NOMO-1 treated with dmso at 0.1 percent for 144 hours (cell line): Measurements from ENCODE around the gene NOS1AP.

Experiments used
- DNase-seq: peaks from one replicate; lab custom pipeline; 2025; ENCODE audit not compliant: unreplicated experiment; lab: John Stamatoyannopoulos, UW

The NOS1AP gene

DNA sequence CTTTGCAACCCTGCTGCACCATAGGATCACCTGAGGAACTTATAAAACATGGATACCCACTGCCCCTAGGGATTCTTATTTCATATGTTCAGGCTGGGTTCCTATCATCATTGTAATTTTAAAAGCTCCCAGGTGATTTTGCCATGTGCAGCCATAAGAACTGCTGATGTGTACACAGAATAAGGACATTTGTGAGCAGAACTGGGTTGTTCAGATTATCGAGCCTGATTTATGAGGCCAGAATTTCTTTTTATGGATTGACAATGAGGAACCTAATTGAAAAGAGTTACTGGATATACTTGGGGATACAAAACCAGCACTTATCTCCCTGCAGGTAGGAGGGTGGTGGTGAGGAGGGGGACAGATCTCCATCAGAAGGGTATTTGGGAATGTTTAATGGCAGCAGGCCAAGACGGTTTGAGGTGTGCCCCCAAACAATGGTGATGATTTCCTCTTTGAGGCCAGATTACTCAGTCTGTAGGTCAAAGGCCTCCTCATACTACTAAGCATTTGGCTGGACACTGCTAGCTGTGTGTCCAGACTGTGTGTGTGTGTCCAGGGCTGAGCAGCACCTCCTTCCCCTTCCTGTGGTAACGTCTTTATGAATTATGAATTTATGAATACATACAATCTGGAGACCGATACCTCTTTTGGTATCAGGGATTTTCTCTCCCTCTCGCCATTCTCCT, 18.9 kb downstream of the NOS1AP start:
- no peak for DNase-seq

DNA sequence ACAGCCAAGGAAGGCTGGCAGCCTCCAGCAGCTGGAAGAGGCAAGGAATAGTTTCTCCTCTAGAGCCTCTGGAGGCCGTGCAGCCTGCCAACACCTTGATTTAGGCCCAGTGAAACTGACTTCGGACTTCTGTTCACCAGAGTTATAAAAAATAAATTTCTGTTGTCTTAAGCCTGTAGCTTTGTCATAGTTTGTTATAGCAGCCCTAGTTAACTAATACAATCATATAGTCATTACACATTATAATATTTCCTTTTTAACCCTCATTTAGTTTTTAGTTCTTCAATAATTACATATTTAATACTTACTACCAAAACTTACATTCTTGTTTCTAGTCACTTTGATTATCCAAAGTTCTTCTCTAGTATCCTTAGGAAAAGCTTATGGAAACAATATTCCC, 20.3 kb downstream of the NOS1AP start:
- DNase-seq: no peak

DNA sequence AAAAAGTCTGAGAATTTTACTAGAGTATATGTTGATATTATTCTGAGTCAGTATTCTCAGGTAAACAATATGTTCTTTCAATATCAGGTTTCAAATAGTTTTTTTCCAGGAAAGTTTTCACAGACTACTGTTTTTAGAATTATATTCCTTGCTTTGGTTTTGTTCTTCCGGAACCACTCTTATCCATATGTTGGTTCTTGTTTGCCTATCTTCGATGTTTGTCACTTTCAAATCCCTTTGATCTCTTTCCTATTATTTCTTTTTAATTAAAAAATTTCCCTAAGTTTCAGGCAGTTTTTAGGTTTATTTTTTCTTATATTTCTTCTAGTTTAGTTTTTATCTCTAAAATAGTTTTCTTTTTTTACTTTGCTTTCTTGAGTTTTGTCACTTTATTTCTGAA, 20.9 kb downstream of the NOS1AP start:
- no peak for DNase-seq

DNA sequence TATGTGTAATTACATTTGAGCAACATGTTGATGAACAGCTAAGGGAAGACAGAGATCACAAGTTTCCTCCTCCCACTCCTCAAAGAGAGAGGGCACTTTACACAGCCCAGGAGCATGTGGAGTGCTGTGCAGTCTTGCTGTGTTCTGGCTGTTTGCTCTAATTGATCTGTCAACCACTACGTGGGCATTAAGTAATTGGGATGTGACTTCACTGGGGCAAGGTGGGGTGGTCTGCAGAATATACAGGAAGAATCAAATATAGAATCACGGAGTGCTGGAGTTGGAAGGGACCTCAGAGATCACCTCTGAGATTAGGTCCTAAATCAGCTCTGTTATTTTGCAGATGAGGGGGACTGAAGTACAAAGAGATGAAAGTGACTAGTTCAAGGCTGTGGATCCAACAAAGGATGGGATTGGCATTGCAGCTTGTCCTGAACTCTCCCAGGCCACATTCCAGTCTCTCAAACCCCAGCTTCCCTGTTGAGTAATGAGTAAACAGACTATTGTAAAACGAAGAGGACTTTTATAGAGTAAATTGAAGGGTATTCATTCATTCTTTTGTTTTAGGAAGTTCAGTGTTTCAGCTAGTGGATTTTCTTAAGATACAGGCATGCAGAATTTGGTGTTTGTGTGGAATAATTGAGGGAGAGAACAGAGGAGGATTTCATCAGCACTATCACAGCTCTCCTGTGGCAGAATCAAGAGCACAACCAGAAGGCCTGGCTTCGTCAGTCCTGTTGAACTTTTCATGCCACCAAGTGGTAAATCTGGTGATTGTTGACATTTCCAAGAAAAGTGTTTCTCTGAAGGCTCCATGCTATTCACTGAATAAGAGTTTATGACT, 22.4 kb downstream of the NOS1AP start:
- no peak for DNase-seq

DNA sequence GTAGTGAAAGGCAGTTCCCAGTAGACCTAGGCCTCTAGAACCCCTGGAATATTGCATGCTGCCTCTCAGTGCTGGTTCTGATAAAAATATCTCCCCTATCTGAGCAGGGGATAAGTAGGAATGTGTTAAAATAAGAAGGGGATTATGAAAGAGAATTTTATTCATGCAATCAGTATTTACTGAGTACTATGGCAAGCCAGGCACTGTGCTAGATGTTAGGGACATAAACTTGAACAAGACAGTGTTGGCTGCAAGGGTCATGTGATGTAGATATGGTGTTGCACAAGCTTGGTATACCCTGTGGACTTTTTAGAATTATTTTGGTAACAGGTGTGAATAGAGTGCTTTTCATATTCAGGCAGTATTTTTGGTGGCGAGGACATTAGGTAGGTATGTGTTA, 23.6 kb downstream of the NOS1AP start:
- no peak for DNase-seq

DNA sequence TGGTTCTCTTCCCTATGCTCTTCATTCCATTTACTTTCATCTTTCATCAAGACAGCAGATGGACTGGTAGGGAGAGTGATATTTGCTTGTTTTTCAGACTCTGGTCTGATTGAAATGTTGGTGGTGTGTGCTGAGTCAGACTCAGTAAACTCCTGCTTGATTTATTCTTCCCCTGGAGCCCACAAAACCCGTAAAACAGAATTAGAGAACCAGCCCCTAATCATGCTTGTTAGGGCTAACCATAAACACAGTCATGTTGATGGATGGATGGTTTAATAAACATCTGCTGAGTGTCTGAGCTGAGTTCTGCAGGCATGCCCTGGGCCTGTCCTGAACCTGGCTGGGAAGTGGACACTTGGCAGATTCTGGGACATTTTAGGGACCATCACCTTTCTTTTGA, 24.8 kb downstream of the NOS1AP start:
- peak; percentile 31 for DNase-seq

DNA sequence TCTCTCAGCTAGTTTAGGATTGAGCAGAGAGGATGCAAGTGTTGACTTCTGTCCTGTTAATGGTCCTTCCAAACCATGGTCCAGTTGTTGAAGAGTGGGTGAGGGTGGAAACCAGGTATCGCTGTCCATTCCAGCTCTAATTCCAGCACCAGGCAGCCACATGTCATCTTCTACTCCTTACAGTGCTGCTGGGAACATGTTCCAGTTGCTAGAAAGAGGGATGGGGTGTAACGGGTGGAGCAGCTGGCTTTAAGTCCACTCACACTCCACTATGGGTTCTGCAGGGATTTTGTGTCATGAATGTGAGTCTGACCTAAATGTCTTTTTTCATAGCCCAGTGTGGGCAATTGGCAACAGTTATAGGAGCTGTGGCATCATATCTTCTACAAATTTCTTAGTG, 25.2 kb downstream of the NOS1AP start:
- no peak for DNase-seq

DNA sequence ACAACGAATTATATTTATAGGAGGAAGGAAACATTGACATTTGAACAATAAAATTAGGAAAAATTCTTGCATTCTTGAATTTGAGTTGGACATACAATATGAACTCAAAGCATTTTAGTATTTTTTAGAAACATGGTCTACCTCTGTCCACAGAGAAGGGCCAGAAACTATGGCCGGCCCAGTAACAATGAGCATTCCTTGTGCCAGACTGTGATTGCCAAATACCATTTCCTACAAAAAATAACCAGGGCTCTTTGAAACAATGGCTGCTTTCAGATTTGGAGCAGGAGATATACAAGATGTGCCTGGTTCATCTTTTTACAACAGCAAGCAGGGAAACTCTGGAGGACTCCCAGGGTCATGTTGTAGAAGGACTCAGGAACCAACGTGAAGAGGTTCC, 38.4 kb downstream of the NOS1AP start:
- DNase-seq: no peak

DNA sequence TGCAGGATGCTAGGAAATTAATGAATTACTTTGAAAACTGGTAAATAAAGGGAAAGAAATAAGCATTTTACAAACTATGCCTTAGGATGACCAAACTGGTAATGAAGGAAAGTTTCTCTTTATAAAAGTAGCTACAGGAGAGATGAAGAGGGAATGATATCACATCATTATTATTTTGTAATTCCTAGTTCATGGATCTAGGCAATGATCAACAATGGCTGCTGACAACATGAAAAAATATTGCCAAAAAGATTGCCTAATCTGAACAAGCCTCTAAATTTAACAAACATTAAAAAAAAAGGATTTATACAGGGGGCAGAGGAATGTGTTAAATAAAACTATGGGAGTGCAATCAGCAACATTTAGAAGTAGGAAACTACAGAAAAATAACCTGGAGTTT, 38.9 kb downstream of the NOS1AP start:
- no peak for DNase-seq

DNA sequence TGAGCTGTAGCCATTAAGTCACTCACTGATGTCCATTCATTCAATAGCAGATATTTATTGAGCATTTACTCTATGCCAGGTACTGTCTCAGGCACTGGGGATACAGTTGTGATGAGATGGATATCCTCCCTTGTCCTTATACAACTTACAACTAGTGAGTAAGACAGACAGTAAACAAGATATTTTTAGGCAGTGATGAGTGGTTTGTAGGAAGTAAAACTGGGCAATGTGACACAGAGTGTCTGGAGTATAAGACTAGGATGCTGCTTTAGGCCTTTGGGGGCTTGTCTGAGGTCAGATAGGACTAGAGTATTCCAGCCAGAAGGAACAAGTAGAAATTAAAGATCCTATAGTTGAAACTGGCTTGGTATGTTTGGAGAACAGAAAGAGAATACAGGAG, 41.4 kb downstream of the NOS1AP start:
- no peak for DNase-seq

DNA sequence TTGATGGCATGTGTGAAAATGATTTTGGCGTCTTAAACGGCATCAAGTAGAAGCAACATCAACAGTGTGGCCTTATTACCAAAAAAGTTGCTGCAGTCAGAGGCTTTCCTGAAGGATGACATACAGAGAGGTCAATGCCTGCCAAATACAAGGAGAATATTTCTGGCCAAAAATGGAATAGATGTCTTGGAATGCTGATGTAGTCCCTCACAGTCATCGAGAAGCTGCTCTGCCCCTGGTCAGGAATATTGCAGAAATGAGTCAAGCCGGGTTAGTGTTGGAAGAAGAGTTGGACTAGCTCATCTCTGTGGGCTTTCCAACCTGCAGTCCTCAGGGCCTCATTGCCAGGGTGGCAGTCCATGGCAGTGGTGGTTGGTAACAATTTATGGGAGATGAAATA, 42.1 kb downstream of the NOS1AP start:
- DNase-seq: no peak

DNA sequence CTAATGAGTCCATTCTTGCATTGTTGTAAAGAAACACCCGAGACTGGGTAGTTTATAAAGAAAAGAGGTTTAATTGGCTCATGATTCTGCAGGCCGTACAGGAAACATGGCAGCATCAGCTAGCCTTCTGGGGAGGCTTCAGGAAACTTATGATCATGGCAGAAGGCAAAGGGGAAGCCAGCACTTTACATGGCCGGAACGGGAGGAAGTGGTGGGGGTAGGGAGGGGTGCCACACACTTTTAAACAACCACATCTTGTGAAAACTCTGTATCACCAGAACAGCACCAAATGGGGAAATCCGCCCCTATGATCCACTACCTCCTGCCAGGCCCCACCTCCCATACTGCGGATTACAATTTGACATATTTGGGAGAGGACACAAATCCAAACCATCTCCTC, 43.9 kb downstream of the NOS1AP start:
- peak; percentile 11 for DNase-seq

DNA sequence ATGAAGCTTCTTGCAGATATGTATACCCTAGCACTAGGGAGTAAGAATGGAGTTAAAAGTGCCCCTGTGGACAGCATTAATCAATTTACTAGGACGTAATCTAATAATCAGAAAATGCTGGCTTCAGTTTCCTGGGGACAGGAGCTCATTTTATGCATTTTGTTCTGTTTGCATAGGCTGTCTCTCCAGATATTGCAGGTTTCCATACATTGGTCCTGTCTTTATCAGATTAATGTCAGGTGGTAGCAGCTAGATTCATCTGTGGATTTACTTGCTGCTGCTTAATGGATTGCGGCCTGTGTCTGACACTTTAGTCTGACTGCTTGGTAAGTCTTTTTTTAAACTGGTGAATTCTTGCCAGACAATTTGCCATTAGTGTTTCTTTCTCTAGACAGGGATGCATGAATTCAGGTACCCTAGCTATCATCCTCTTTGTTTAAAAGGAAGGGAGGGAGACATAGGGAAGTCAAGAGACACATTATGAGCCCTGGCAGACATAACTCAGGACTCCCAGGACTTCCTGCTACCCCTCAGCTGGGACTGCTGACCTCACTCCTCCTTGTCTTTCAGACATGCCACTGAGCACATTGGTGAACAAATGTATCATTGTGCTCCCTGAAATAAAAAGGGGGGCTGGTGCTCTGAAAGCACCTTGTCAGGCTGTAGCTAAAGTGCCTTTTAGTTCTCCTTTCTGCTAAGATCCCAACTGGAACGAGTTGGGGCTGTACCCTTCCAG, 47.7 kb downstream of the NOS1AP start:
- no peak for DNase-seq

DNA sequence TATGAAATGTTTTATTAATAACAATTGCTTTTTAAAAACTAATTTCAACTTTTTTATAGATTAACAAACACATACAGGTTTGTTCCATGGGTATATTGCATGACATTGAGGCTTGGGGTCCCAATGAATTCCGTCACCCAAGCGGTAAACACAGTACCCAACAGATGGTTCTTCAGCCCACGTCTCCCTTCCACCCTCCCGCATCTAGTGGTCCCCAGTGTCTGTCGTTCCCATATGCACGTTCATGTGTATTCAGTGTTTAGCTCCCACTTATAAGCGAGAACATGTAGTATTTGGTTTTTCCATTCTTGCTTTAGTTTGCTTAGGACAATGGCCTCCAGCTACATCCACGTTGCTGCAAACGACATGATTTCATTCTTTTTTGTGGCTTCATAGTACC, 48.6 kb downstream of the NOS1AP start:
- no peak for DNase-seq

DNA sequence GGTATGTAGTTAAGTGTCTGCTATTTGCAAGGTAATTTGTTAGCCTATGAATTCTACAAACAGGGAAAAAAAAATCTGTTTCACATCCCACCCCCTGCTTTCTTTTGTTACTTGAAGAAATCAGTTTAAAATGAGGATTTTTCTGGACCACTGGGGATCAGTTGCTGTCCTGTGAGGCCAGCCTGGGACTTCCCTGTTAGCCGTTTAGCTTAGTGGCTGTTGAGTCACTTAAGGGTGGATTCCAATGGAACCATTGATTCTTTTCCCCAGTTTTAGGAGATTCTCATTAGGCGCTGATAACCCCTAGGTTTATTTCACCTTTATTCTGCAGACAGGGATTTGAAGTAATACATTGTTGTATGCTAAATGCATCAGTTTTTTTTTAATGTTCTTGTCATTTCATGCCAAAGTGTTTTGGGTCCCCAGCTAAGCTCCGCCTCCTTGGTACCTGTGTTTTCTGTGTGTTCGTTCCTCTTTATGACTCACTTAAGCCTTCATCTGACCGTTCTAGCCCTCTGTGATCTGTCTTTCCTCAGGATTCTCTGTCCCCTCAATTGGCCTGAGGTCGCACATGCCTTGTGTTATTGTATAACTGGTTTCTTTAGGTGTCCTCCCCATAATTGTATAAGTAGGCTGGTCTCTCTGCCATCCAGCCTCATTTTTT, 59.3 kb downstream of the NOS1AP start:
- no peak for DNase-seq

DNA sequence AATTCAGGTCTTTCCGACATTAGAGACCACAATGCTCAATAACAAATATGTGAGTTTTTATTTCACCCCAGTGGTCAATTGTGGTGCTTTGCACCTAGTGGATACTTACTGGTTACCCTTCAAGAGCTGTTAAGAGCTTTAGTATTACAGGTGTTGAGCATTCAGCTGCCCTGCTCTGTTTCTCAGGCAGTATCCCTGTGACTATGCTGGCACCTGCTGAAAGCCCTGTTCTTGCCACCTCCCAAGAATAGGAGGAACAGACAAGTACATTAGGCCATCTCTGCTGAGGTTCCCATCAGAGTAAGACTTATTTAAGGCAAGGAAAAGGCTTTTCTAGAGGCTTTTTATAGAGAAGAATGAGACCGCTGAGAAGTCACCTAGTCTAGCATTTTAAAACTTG, 60.8 kb downstream of the NOS1AP start:
- no peak for DNase-seq

DNA sequence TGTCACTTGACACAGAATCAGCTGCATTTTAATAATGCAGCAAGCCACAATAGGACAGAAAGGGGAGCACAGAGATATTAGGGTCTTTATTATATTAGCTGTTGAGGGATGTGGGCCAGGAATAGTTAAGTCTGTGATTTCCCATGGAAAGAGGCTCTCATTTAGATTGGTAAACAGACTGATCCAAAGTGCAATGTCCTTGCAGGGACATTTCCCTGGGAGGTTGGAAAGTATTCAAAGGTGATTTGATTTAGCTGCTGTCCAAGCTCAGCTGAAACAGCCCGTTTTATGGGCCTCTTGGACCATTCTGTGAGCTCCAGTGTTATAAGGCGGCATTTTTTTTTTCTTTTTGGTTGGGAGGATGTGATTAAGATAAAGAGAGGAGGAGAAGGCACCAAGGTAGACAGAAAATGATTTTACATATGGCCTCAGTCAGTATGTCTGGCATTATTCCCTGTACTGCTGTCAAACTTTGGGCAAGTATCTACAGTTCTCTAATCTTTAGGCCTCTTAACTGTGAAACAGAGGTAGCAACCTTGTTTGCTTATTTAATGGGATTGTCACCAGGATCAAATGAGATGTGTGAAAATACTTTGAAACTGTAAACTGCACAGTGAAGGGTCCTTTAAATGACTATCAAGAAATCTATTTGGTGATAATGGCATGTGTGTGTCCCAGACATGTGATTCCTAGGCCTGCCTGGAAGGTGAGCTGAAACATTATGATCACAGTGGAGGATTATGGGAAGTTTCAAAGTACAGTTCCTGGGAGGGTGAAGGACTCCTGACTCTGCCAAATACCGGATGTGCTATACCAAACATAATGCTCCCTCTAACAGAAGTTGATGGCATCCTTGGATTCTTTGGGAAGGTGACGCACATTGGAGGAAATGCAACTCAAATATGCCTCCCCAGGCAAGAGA, 62.2 kb downstream of the NOS1AP start:
- no peak for DNase-seq

DNA sequence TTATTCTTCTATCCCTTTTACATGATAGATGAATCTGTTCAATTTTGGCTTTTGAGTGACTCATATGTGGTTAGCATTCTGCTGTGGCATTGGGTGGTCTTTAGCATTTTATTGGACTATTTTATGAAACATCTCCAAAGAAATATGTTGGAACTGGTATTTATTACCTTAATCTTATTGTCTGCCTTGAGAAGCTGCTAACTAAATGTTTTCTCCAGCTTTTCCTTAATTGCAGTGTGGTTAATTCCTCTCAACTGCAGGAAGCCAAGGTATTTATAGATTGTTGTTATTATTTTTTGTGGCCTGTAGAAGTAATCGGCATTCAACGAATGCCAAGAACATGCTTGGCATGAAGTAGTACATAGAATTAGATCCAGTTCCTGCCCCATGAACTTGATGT, 64.1 kb downstream of the NOS1AP start:
- no peak for DNase-seq

DNA sequence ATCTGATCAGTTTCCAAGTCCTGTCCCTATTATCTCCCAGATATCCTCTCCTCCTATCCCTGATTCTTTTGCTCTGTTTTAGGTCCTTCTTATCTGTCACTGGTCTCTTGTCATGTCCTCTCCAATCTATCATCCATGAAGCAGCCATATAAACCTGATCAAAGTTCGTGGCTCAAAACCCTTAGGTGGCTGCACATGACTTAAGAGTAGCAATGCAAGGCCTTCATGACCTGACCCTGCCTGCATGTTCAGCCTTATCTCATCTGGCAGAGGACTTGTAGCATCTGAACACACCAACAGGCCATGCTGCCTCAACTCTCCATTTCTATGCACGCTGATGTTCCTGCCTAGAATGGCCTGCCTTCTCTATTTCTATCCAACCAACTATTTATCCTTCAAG, 65.2 kb downstream of the NOS1AP start:
- DNase-seq: no peak

DNA sequence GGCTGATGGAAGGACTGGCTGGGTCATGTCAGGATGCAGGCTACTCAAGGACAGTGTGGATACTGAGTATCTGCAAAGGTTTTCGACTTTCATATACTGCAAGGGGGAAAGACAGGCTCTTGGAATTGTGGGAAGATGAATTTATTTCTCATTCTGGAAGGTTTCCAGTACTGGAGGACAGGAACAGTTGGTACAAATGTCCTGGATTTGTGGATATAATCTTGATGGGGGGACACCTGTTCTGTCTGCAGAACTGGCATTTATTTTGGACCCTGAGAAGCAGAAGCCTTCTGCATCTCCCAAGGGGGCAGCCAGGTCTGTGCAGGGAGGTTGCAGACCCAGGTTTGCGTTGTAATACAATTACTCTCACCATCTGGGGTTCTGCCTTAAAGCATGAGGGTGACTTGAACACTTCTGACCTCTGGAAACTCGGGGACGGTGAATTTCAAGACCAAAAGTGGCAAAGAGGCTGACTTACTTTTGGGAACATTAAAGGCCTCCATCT, 65.8 kb downstream of the NOS1AP start:
- DNase-seq: no peak
